AG04450 (cell line): ENCODE data around the gene TNIP2. TPM values are rescaled to one million over a fixed set of nuclear protein-coding genes. Genes with fewer than 3 reads are reported as not detected.

ENCODE experiments used
- CTCF ChIA-PET: fragments of 300-600, 350-600 bp; formaldehyde crosslinking; extraction: SDS; loops from one replicate; lab custom pipeline; 2022; ENCODE audit warnings: antibody characterized with exemption, inconsistent platforms; lab: Charles Lee
- POLR2A ChIA-PET: fragments of 350-600 bp; formaldehyde crosslinking; extraction: SDS; loops from one replicate; lab custom pipeline; 2021; ENCODE audit warnings: antibody characterized with exemption, inconsistent platforms; lab: Yijun Ruan, JAX
- DNase-seq: peaks from one replicate; pipeline ENCODE4 v3.0.0-alpha.2; 2011; ENCODE audit warnings: low read depth, low spot score
- H3K27ac ChIP-seq: one replicate; pipeline ENCODE4 v1.5.1; 2012; ENCODE audit warnings: low read depth, low read length, control low read depth
- H3K27me3 ChIP-seq: one replicate; pipeline ENCODE4 v1.6.0; 2012; ENCODE audit warnings: low read length; ENCODE audit not compliant: control insufficient read depth, insufficient read depth
- H3K4me3 ChIP-seq: 2 replicates; pipeline ENCODE4 v1.5.1; 2011; ENCODE audit warnings: mild to moderate bottlenecking, low read depth, low read length, control low read depth
- H3K9me3 ChIP-seq: 2 replicates; pipeline ENCODE4 v1.5.1; 2012; ENCODE audit warnings: low read length; ENCODE audit not compliant: control insufficient read depth, insufficient read depth
- polyA plus RNA-seq: library from polyadenylated mRNA; depleted of rRNA; stranded (reverse); fragments of >200 nt; gene quantifications from 2 replicates; pipeline ENCODE4 v1.2.3, GENCODE V29; 2011
- TF ChIP-seq, protein P1 (sequence below): IDR thresholded peaks from 2 replicates; pipeline ENCODE4 v1.5.1; 2011; ENCODE audit warnings: low read depth, low read length, control low read depth, inconsistent platforms

TNIP2 gene
- polyA plus RNA-seq, 1 experiment = 28.8 TPM

DNA sequence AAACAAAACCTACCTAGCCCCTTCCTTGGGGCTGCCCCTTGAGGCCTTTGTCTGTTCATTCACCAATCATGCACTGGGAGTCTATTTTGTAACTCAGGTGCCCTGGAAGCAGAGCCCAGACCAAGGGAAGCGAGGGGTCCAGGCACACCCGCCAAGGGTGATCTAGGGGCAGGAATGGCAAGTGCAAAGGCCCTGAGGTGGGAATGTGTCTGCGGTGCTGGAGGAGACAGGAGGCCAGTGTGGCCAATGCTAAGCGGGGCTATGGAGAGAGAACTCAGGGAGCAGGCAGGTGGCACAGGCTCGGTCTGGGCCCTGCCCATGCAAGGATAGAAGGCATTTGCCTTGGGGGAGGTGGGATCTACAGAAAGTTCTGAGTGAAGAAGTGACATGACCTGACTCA, 33.2 kb upstream of the TNIP2 start:
- TF ChIP-seq, protein P1, sequence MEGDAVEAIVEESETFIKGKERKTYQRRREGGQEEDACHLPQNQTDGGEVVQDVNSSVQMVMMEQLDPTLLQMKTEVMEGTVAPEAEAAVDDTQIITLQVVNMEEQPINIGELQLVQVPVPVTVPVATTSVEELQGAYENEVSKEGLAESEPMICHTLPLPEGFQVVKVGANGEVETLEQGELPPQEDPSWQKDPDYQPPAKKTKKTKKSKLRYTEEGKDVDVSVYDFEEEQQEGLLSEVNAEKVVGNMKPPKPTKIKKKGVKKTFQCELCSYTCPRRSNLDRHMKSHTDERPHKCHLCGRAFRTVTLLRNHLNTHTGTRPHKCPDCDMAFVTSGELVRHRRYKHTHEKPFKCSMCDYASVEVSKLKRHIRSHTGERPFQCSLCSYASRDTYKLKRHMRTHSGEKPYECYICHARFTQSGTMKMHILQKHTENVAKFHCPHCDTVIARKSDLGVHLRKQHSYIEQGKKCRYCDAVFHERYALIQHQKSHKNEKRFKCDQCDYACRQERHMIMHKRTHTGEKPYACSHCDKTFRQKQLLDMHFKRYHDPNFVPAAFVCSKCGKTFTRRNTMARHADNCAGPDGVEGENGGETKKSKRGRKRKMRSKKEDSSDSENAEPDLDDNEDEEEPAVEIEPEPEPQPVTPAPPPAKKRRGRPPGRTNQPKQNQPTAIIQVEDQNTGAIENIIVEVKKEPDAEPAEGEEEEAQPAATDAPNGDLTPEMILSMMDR = no peak
- DNase-seq = no peak
- no peaks in the 10 kb centered on the region; the same call in 1 of the 2 replicates for H3K9me3 ChIP-seq
- H3K27me3 ChIP-seq = peaks cover 2% of the 10 kb centered on the region
- no peak overlapping the region for H3K27ac ChIP-seq
- no peak overlapping the region for H3K4me3 ChIP-seq
- ChIA-PET POLR2A (no interaction called here), CTCF (no interaction called here)

DNA sequence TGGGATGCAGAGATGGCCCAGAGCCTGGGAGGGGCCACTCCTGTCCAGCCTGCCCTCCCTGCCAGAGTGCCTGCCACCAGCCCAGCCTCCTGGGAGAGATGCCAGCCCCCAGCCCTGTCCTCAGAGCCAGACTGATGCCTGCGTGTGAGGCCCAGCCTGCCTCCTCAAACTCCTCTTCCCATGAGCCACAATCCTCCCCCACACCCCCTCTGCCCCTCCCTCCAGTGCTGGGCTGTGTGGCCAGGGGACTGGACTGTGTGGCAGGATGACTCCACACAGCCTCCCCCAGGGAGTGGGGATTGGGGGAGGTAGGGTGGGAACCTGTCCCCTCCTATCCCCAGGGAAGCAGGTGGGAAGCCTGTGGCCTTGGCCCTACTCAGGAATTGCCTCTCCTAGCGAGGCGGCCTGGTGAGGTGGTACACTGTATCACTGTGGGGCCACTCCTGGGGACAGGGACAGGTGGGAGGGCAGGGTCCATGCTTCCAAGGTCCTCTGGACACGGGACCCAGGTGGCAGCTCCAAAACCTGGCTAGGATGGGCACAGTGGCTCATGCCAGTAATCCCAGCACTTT, 32.5 kb upstream of the TNIP2 start:
- H3K27me3 ChIP-seq = peaks cover 7% of the 10 kb centered on the region
- CTCF ChIA-PET = no interaction called here
- TF ChIP-seq, protein P1 = no peak
- H3K4me3 ChIP-seq = no peak overlapping the region
- no peak overlapping the region for H3K27ac ChIP-seq
- H3K9me3 ChIP-seq = no peaks in the 10 kb centered on the region; the same call in 1 of the 2 replicates
- POLR2A ChIA-PET = no interaction called here
- no peak for DNase-seq

DNA sequence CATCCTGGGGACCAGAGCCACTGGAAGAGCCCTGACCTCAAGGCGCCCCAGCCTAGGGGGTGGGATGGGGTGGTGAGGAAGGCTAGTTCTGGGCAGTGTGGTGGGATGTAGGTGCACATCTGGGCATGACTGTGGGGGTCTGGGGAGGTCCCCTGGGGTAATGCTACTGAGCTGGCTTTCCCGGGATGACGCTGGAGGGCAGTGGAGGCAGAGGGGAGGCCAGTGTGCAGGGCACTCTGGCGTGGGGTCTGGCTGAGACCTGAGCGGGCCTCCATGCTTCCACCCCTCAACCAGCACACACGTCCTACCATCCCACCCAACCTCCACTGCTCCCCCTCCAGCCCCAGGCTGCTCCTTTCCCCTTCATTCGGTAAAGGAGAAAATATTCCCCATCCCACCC, 32.0 kb upstream of the TNIP2 start:
- no peak for DNase-seq
- H3K27me3 ChIP-seq = peaks cover 7% of the 10 kb centered on the region
- TF ChIP-seq, protein P1 = no peak
- H3K4me3 ChIP-seq = no peak overlapping the region
- no peaks in the 10 kb centered on the region; the same call in 1 of the 2 replicates for H3K9me3 ChIP-seq
- ChIA-PET CTCF (no interaction called here), POLR2A (no interaction called here)
- no peak overlapping the region for H3K27ac ChIP-seq

DNA sequence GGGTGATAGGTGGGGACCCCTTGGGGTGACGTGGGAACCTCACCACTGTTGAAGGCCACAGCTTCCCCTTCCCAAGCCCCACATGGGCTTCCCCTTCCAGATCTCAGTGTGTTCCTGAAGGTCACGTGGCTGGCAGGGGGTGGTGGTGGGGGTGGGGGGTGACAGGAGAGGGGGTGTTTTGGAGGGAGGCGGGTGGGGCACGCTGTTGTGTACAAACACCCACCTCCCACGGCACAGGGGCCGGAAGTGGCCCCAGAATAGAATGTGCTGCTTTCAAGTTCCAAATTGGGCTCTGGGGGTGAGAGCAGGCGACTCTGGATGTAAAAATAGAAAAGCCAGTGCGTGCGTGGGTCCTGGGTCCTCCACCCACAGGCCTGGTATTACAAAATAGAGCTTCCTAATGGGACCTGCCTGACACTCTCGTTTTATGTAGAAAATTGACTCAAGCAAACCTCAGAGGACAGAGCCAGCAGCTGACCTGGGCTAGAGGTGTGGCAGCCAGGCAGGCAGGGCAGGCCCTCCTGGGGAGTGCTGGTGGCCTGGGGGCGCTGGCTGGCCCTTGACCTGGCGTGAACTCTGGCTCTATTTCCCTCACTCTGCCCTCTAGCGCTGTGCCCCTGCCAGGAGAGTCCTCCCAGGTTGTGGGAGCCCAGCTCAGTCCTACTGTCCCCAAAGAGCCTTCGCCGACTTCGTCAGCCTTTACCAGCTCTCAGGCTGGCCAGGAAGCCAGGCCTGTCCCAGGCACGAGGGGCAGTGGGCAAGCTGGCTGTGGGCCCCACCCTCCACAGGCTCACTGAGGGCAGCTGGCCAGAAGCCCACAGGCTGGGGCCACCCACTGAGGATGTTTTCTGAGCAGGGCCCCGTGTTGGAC, 31.3 kb upstream of the TNIP2 start:
- TF ChIP-seq, protein P1 = no peak
- POLR2A ChIA-PET = no interaction called here
- CTCF ChIA-PET = no interaction called here
- Histone ChIP-seq H3K27me3 (peaks cover 7% of the 10 kb centered on the region), H3K4me3 (no peak overlapping the region), H3K9me3 (no peaks in the 10 kb centered on the region; the same call in 1 of the 2 replicates), H3K27ac (no peak overlapping the region)
- no peak for DNase-seq

DNA sequence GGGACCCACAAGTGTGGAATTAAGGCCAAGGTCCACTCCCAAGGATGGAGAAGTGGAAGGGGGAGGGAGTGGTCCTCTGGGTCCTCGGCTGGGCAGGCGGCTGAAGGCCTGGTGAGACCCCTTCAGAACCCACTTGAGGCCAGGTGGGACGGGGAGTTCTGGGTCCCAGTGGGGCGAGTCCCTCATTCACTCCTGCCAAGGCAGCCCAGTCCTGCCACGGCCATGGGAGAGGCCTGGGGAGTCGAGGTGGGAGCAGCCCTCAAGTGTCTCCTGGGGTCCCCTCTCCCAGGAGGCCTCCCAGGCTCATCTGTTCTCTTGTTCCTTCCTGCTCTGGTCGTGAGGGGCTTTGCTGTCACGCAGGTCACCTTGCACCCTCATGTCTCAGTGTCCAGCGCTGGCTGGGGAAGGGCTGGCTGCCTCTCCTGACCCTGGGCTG, 30.7 kb upstream of the TNIP2 start:
- ChIA-PET POLR2A (no interaction called here), CTCF (no interaction called here)
- no peak overlapping the region for H3K4me3 ChIP-seq
- H3K27ac ChIP-seq = no peak overlapping the region
- peaks cover 3% of the 10 kb centered on the region for H3K9me3 ChIP-seq
- H3K27me3 ChIP-seq = peaks cover 9% of the 10 kb centered on the region
- TF ChIP-seq, protein P1 = no peak
- DNase-seq = no peak
